GM19467 (cell line): ENCODE measurements around the gene AHR.
A peak's percentile ranks its signal among the peaks of the same experiment; 100 is the strongest.

Source experiments
- ATAC-seq: cut with Tn5 transposase; IDR thresholded peaks from one replicate; pipeline ENCODE4 v1.9.1; 2021; ENCODE audit warnings: mild to moderate bottlenecking, moderate library complexity; ENCODE audit not compliant: unreplicated experiment

The AHR gene

DNA sequence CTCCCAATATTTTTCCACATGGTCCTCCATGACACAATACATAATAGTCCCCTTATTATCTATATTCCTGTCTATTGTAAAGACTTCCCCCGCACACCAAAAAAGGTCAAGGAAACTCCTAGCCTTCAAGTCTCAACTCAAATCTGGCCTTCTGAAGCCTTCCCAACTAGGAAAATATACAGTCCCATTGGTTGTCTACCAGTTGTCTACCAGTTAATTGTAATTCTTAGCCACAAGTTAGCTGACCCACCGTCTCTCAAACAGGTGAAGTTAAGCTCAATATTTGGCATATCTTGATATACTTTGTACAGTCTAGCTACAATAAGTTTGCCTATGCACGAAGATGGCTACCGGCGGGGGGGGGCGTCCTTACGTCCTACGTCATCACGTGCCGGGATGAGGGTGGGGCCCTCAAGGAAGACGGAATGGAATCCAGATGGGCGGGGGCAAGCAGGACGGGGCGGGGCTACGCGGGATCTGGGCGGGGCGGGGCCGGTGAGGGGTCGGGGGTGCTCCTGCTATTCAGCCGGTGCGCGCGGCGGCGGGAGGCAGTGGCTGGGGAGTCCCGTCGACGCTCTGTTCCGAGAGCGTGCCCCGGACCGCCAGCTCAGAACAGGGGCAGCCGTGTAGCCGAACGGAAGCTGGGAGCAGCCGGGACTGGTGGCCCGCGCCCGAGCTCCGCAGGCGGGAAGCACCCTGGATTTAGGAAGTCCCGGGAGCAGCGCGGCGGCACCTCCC lies at the start of gene AHR:
Gene AHR (plus strand): TSS at position 551 of the 738 bp plus-strand sequence. CDS start 613 bp downstream, outside the sequence.
- peak; percentile 58 for ATAC-seq

- no peak for ATAC-seq
Measured at GRCh38 chr7:17253885-17254284, 44.6 kb upstream of the AHR start.

DNA sequence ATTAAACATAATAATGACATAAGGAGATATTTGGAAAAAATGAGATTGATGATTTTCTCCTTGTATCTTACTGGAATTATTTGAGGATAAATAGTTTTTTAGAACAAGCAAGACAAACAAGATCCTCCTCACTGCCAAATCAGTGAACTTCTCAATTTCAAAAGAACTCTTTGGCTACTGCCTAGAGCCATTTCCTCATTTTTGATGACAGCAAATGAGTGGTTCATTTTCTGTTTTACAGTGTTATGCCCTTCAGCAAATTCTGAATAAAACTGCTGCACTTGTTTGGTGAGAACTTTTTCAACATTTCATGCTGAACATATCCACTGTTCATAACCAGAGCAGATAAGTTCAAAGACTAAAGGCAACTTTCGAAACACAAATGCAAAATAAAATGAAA lies 42.5 kb upstream of the AHR start:
- ATAC-seq = no peak

DNA sequence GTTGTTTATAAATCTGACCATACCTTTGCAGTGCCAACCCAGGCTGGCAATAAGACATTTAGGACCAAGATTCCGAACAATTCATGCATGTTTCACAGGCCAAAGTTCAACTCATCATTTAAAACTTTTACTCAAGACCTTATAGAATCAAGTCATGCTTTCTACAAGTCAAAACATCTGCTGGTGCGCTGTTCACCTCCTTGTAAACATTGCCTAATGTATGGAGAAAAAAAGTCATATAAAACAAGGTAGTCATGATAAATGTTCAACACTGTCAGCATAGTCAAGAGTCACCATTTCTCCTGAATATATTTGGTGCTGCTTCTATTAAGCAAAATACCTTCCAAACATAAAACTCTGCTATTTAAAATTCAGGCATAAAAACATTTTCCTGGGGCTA lies 42.1 kb upstream of the AHR start:
- ATAC-seq = no peak

DNA sequence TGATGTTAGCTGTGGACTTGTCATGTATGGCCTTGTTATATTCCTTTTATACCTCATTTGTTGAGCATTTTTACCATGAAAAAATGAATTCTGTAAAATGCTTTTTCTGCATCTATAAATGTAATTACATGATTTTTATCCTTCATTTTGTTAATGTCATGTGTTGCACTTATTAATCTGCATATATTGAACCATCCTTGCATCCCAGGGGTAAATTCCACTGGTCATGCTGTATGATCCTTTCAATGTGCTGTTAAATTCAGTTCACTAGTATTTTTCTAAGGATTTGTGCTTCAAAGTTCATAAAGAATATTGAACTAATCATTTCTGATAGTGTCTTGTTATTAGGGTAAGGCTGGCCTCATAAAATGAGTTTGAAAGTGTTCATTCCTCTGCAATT lies 31.9 kb upstream of the AHR start:
- ATAC-seq = no peak

DNA sequence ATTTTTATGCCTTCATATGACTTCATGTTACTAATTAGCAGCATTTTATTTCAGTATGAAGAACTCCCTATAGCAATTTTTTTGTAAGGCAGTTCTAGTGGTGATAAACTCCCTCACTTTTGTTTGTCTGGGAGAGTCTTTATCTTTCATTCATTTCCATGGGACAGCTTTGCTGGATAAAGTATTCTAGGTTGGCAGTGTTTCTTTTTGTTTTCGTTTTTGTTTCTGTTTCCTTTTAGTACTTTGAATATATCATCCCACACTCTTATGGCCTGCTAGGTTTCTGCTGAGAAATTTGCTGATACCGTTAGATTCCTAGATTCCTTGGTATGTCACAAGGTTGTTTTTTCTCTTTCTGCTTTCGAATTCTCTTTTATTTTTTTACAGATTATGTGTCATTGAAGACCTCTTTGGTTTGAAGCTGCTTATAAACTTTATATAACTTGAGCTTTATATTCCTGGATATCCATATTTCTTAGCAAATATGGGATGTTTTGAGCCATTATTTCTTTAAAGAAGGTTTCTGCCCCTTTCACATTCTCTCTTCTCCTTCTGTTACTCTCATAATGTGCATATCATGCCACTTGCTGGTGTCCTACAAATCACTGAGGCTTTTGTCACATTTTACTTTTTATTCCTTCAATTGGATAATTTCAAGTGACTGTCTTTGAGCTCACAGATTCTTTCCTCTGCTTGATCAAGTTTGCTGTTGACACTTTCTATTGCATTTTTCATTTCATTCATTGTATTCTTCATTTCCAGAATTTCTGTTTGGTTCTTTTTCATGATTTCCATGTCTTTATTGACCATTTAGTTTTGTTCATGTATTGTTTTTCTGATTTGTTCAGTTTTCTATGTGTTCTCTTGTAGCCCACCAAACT lies 28.9 kb upstream of the AHR start:
- ATAC-seq = no peak

DNA sequence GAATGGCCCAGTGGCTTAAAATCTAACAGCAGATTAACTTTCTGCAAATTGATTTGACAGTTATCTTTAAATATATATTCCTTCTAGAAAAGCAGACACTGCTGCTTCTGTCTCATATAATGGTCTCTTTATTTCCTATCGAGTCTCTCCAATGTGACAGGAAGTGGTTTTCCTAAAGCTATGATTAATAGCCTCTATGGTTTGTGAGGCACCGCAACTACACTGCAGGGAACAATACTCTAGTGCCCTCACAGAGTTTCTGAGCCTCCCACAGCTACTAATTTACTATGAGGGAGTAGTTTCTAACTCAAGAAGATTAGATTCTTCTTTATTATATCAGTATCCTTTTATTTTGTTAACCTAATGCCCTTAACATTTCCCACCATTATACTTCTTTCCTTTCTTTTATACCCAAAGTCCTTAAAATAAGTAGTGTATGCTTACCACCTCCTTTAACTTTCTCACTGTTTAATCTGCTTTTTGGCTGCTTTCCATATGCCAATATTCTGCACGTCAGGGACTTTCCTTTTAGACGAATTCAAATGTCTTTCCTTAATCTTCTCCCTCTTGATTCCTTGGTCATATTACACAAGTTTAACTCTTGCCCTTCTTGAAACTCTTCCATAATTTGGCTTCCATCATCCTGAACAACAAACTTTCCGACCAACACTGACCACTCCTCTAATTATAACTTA lies 23.8 kb upstream of the AHR start:
- ATAC-seq = no peak

- no peak for ATAC-seq
Measured at GRCh38 chr7:17275749-17276671, 22.4 kb upstream of the AHR start.

GRCh38 chr7:17279061-17279460 lies 19.4 kb upstream of the AHR start:
- ATAC-seq = no peak

DNA sequence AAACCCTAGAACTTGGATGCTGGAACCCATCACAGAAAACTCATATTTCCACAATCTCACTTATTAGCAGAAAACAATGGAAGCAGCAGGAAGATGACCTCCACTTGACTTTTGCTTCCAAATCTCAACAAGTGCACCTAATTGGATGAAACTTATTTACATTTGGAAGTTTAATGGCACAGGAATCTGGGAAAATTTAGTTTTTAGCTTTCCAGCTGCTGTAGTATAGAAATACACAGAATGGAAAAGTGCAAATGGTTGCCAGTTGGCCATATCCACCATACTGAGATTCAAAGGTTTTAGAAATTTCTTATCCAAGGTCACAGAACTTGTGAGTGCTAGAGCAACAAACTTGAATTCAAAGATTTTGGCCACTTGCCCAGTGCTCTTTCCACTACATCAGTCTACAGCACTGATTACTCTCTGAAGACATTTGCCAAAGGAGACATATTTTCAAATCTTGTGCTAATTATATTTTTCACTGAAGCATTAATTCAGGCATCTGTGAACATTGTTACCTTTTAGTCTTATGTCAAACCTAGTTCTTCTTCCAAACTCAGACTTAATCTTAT lies 9.3 kb upstream of the AHR start:
- ATAC-seq = no peak

DNA sequence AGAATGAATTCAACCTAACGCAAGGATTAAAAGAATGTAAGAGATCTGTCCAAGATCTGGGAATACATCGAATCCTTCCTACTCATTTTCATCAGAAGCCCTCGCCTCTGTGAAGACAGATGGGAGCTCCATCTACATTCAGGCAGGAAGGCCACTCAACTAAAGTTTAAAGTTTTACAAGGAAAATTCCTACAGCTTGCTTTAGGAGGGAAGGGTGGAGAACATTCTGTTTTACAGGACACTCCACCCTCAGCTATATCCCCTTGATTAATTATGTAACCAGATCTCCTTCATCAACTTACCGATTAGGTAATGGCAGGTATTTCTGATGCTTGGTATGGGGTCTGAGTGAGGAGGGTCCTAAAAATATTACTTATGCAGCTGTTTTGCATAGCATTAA lies 5.6 kb upstream of the AHR start:
- no peak for ATAC-seq

DNA sequence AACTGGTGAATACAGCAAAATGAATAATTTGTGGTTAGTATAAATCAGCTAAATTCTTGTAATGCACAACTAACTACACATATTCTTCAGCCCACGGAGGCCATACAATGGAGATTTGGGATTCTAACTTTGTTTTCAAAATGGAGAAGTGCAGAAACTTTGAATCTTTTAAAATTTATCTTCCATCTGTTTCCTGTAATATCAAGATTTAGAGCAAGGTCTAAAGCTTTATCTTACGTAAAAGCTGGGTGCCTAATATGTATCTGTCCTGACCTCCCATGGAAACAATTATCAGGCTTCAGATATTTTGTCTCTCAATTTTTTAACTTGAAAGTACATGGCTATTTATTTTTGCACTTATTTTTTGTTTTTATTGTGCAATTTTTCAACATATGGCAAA lies 5.0 kb upstream of the AHR start:
- ATAC-seq = no peak

DNA sequence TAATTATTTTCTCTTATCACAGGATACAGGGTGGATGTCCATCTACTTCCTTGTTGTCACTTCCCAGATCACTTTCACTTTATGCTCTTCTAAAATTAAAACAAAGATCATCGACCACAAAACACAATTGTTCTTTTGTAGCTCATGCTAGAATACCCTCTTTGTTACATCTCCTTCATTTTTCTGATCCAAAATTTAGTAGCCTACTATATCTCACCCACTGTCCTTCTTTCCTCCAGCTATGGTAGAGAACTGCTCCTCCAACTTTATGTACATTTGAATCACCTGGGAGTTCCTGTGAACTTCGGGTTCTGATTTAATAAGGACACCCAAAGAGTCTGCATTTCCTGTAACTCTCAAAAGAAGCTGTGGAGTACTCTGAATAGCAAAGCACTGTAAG lies 1.2 kb upstream of the AHR start:
- no peak for ATAC-seq

DNA sequence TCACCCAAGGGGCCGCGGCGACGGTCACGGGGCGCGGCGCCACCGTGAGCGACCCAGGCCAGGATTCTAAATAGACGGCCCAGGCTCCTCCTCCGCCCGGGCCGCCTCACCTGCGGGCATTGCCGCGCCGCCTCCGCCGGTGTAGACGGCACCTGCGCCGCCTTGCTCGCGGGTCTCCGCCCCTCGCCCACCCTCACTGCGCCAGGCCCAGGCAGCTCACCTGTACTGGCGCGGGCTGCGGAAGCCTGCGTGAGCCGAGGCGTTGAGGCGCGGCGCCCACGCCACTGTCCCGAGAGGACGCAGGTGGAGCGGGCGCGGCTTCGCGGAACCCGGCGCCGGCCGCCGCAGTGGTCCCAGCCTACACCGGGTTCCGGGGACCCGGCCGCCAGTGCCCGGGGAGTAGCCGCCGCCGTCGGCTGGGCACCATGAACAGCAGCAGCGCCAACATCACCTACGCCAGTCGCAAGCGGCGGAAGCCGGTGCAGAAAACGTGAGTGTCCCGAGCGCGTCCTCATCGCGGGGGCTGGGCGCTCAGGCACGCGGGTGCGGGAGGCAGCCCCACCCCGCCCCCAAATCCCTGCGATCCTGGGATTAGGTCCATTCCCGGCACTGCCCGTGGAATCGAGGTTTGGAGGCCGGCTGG lies 509 bp downstream of the AHR start:
- peak; percentile 33 for ATAC-seq

DNA sequence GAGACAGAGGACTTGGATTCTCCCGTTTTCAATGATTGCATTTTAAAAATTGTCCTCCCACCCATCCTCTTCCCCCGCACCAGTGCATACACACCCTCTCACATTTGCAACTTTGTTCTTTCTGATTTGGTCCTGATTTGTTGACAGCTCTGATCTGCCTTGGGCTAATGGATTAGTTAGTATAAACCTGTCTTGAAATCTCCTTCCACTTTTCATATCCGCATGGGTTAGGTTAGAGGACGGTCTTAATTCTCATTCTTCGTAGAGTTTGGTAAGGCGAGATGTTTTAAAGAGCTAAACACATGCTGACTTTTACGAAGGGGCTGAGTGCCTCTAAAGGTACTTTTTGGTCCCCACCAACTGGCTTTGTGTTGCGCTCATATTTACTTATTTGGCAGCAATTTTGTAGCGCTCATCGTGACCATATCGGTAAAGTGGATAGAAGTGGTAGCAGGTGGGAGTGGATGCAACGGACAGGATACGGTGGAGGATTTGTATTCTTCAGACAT lies 1.1 kb downstream of the AHR start:
- no peak for ATAC-seq

DNA sequence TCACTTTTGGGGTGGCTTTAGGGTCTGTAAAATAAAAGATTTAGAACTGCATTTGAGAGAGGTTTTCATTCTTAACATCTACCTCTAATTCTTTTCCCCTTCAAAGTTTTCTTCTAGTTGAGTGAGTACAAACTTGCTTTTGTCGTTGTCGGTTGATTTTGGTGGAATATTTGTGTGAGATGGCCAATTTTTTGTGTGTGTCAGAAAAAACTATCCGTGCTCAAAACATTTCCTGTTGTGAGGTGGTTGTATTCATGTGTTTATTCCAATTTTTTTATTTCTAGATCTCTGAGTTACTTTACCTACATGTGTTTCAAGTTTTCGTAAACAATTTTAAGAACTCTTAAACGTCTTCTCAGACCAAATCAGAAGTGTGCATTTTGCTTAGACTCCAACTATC lies 1.6 kb downstream of the AHR start:
- ATAC-seq = no peak

- no peak for ATAC-seq
Measured at GRCh38 chr7:17300437-17300836, 2.0 kb downstream of the AHR start.

- no peak for ATAC-seq
Measured at GRCh38 chr7:17301471-17302456, 3.3 kb downstream of the AHR start.
